NCI-H748 (cell line): ENCODE measurements around the gene ZNF367.

Experiments
- DNase-seq: peaks from one replicate; lab custom pipeline; 2025; ENCODE audit not compliant: unreplicated experiment; lab: John Stamatoyannopoulos, UW

Gene ZNF367

GRCh38 chr9:96418083-96418919, at the start of gene ZNF367:
Gene ZNF367 (minus strand): TSS chr9:96418370. CDS start chr9:96418032, 338 bp downstream.
- DNase-seq, result peak; percentile 99

DNA sequence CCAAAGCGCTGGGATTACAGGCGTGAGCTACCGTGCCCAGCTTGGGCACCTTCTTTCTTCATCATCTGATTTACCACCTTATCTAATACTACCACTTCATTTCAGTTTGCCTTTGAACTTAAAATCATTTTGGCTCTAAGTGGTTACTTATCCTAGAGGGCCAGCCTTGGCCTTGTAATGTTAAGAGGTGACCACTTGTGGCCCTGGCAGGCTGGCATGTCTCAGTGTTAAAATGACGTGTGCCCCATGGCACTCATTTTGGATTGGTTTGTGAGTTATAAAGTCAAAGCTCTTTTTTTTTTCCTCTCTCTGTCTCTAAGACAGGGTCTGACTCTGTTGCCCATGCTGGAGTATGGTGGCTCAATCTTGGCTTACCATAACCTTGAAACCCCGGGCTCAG, 49.6 kb upstream of the ZNF367 start:
- DNase-seq, result no peak

- DNase-seq, result no peak
Measured at GRCh38 chr9:96464426-96464825, 46.3 kb upstream of the ZNF367 start.

- DNase-seq, result no peak
Measured at GRCh38 chr9:96462541-96462940, 44.4 kb upstream of the ZNF367 start.

DNA sequence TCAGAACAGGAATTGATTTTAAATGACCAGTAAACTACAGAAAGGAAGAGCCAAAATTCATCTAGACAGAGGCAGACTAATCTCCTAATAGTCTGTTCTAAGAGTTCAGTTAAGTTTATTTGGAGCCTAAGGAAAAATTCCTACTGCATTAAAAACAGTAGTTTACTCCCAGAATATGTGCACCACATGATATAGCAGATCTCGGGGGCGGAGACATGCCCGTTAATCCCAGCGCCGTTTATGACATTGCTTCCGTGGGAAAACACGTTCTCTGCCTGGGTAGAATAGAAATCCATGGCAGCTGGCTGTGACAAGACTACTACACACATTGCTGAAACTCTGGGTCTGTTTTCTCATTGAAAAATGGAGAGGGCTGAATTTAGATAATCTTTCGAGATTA, 43.2 kb upstream of the ZNF367 start:
- DNase-seq, result no peak

DNA sequence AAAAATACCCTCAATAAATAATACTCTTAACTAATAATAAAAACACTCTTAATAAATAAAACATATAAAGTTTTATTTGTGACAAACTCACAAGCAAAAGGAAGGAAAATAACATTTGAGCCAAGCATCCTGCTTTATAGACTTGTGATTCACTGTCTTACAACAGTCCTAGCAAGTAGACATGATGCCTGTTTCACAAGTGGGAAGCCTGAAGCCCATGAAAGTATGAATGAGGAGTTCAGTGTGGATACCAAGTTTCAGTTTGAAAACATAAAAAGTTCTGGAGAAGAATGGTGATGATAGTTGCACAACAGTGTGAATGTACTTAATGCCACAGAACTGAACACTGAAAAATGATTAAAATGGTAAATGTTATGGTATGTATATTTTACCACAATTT, 42.7 kb upstream of the ZNF367 start:
- DNase-seq, result no peak

GRCh38 chr9:96460470-96460869, 42.3 kb upstream of the ZNF367 start:
- DNase-seq, result no peak

- DNase-seq, result no peak
Measured at GRCh38 chr9:96459268-96460007, 41.3 kb upstream of the ZNF367 start.

DNA sequence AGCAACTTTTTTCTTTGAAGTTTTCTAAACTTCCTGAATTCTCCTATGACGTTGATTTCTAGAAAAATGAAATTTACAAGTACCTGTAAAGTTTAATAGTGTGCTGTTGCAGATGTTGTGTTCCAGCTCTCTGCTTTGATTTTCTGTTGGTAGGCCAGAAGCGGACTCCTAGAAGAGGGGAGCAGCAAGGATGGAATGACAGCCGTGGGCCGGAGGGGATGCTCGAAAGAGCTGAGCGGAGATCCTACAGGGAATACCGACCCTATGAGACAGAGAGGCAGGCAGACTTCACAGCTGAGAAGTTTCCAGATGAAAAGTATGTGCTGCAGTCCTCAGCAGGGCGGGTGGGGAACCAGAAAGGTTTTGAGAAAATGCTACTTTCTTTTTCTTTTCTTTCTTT, 40.1 kb upstream of the ZNF367 start:
- DNase-seq, result no peak

GRCh38 chr9:96457266-96457665, 39.1 kb upstream of the ZNF367 start:
- no peak for DNase-seq

DNA sequence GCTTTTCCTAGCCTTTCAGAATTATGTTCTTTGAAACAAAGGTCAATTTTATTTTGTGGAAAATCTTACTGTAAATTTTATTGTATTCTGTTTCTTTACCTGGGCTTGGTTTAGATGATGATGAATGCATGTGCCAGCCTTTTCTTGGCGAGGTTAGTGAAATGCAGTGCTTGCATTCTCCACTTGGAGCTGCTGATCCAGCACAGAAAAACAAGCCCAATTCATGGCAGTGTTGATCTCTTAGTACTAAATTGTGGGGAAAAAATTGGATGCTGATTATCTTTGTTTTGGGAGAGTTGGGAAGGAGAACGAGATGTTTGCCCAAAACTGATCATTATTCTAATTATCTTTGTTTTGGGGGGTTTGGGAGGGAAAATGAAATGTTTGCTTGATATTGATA, 35.5 kb upstream of the ZNF367 start:
- peak; percentile 25 for DNase-seq

DNA sequence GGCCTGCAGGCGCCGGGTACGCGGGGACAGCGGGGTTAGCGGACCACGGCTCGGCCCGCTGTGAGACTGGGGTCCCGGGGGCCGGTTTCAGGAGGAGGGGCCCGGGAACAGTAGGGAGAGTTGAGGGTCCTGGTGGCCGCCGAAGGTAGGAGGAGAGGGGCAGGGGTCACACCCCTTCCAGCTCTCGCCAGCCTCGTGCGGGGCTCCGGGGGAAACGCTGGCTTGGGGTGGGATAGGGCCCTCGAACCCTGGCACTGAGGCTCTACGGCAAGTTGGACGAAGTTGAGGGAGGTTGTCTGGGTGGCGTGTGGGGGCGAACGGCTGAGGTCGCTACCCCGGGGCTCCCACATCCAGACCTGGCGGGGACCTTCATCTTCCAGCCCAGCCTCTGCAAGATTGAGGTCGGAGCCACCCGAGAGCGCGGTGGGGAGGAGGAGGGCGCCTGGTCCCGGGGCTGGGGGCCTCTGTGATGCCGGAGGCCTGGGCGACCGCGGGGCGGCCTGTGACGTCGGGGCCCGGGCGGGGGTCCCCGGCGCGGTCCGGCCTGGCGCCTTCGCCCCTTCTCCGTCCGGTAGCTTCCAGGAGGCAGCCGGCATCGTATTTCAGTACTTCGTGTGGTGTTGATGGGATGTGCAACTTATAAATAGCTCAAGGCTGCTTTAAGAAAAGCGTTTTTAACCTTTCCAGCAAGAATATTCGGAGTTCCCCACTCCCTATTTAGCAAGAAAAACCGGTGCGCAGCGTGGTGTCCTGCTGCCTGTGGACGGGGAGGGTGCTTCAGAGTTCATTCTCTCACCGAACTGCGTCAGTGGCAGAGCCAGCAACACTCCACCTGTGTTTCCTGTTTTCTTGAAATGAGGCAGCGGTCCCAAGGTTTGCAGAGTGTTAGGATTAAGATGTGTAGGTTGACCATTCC, 32.7 kb upstream of the ZNF367 start:
- peak; percentile 58 for DNase-seq

GRCh38 chr9:96449845-96450612, 31.9 kb upstream of the ZNF367 start, which contains the start of gene HABP4:
Gene HABP4 (plus strand): TSS chr9:96450169. CDS start chr9:96450280, 111 bp downstream.
- peak; percentile 96 for DNase-seq

GRCh38 chr9:96449523-96449844, 31.3 kb upstream of the ZNF367 start:
- peak; percentile 82 for DNase-seq

GRCh38 chr9:96448546-96449170, 30.5 kb upstream of the ZNF367 start:
- DNase-seq, result no peak

DNA sequence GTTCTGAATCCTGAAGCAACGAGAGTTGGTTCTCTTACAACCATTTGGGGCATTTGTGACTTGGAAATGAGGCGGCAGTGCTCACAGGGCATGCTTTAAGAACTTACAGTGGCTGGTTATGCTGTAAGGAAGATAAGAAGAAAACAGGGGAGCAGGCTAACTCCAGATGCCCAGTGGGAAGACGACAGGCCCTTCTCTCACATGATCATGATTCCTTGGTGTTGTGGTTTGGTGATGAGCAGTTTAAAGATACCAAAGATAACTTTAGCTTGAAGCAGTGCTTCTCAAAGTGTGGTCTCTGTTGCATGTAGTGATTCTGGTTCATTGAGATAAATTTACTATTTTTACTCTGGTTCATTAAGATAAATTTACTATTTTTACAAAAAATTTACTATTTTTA, 29.2 kb upstream of the ZNF367 start:
- no peak for DNase-seq

DNA sequence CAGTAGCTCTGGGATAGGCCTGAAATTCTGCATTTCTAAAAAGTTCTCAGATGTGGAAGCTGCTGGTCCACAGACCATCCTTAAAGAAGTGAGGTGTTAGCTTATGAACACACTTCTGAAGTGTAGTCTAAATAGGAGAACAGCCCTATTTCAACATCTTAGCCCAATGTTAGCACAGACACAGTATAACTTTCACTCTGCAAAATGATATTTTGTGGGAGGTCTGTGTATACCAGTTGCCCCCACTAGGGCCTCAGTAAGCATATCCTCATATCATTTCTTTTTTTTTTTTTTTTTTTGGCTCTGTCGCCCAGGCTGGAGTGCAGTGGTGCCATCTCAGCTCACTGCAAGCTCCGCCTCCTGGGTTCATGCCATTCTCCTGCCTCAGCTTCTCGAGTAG, 24.3 kb upstream of the ZNF367 start:
- DNase-seq, result no peak

- DNase-seq, result peak; percentile 77
Measured at GRCh38 chr9:96441798-96442445, 23.8 kb upstream of the ZNF367 start.

DNA sequence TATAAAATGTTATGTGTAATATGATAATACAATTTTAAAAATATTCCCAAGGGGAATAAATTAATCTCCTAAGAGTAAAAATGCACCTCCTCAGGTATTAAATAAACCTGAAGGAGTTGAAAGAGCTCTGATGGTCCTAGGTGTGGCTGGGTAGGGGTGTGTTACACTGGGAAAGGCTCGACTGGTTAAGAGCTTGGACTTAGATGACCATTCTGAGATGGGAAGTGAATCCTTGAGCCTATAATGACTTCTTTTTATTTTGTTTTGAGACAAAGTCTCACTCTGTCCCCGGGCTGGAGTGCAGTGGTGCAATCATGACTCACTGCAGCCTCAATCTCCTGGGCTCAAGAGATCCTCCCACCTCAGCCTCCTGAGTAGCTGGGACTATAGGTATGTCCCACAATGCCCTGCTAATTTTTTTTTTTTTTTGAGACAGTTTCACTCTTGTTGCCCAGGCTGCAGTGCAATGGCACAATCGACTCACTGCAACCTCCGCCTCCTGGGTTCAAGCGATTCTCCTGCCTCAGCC, 22.6 kb upstream of the ZNF367 start:
- DNase-seq, result no peak
